DMS79 treated with DMSO at 0.1 percent for 48 hours (cell line): ENCODE data around the gene SMIM20.
"Not testable (repeated sequence)": the region's sequence is repeated elsewhere in the genome, so short reads cannot be mapped to it uniquely, and the experiment has no call there.

Source experiments
- DNase-seq: peaks from one replicate; lab custom pipeline; 2025; lab: John Stamatoyannopoulos, UW

SMIM20 gene

GRCh38 chr4:25913851-25914669, at the start of gene SMIM20:
TSS of gene SMIM20 (plus strand) at chr4:25914220. CDS start at chr4:25914314, 94 bp downstream.
- DNase-seq, result peak; percentile 47

GRCh38 chr4:25865586-25865985, 48.4 kb upstream of the SMIM20 start:
- no peak for DNase-seq

GRCh38 chr4:25866401-25866800, 47.6 kb upstream of the SMIM20 start:
- not testable (repeated sequence) for DNase-seq

- DNase-seq, result no peak
Observed at GRCh38 chr4:25867781-25868294, 46.2 kb upstream of the SMIM20 start.

GRCh38 chr4:25870081-25870480, 43.9 kb upstream of the SMIM20 start:
- no peak for DNase-seq

GRCh38 chr4:25872851-25873631, 41.0 kb upstream of the SMIM20 start:
- no peak for DNase-seq

- peak; percentile 31 for DNase-seq
Observed at GRCh38 chr4:25873632-25874129, 40.3 kb upstream of the SMIM20 start.

- no peak for DNase-seq
Observed at GRCh38 chr4:25874655-25875054, 39.4 kb upstream of the SMIM20 start.

- DNase-seq, result no peak
Observed at GRCh38 chr4:25875281-25875745, 38.7 kb upstream of the SMIM20 start.

GRCh38 chr4:25878676-25879075, 35.3 kb upstream of the SMIM20 start:
- no peak for DNase-seq

- DNase-seq, result no peak
Observed at GRCh38 chr4:25879091-25879584, 34.9 kb upstream of the SMIM20 start.

GRCh38 chr4:25879587-25879986, 34.4 kb upstream of the SMIM20 start:
- DNase-seq, result no peak

GRCh38 chr4:25879991-25880651, 33.9 kb upstream of the SMIM20 start:
- no peak for DNase-seq

- no peak for DNase-seq
Observed at GRCh38 chr4:25881193-25881592, 32.8 kb upstream of the SMIM20 start.

- DNase-seq, result no peak
Observed at GRCh38 chr4:25882226-25882625, 31.8 kb upstream of the SMIM20 start.

- no peak for DNase-seq
Observed at GRCh38 chr4:25883565-25883964, 30.5 kb upstream of the SMIM20 start.

GRCh38 chr4:25884031-25884782, 29.8 kb upstream of the SMIM20 start:
- DNase-seq, result no peak

- DNase-seq, result no peak
Observed at GRCh38 chr4:25888781-25889180, 25.2 kb upstream of the SMIM20 start.

GRCh38 chr4:25889589-25890503, 24.2 kb upstream of the SMIM20 start:
- no peak for DNase-seq
